GM19193 (cell line): ENCODE data around the gene SEC14L2.

Experiments used
- POLR2A ChIP-seq: IDR thresholded peaks from 4 replicates; pipeline ENCODE4 v1.6.1; 2011; ENCODE audit not compliant: insufficient read depth, insufficient read length; ENCODE audit errors: extremely low read depth

Gene SEC14L2

GRCh38 chr22:30371321-30371720 is 25.5 kb upstream of the SEC14L2 start:
- no peak for TF ChIP-seq POLR2A

- no peak for TF ChIP-seq POLR2A
These were observed 24.8 kb upstream of the SEC14L2 start for GRCh38 chr22:30371981-30372380.

- no peak for TF ChIP-seq POLR2A
These were observed 23.9 kb upstream of the SEC14L2 start for GRCh38 chr22:30372915-30373314.

GRCh38 chr22:30373331-30374325 is 23.2 kb upstream of the SEC14L2 start:
- TF ChIP-seq POLR2A = no peak

GRCh38 chr22:30375312-30375849 is 21.4 kb upstream of the SEC14L2 start:
- no peak for TF ChIP-seq POLR2A

GRCh38 chr22:30380011-30380410 is 16.8 kb upstream of the SEC14L2 start:
- TF ChIP-seq POLR2A = no peak

GRCh38 chr22:30381264-30381663 is 15.6 kb upstream of the SEC14L2 start:
- no peak for TF ChIP-seq POLR2A

GRCh38 chr22:30382340-30382739 is 14.5 kb upstream of the SEC14L2 start:
- TF ChIP-seq POLR2A = no peak

GRCh38 chr22:30383061-30383460 is 13.8 kb upstream of the SEC14L2 start:
- TF ChIP-seq POLR2A = no peak

GRCh38 chr22:30385942-30386341 is 10.9 kb upstream of the SEC14L2 start:
- TF ChIP-seq POLR2A = no peak

GRCh38 chr22:30386608-30386959 is 10.2 kb upstream of the SEC14L2 start:
- no peak for TF ChIP-seq POLR2A

- TF ChIP-seq POLR2A = peak; percentile 28
These were observed 9.6 kb upstream of the SEC14L2 start, which contains the start of gene RNF215 for GRCh38 chr22:30386960-30387827. Gene RNF215 (minus strand): TSS chr22:30387411. CDS start chr22:30387313, 98 bp downstream.

- TF ChIP-seq POLR2A = no peak
These were observed 5.7 kb upstream of the SEC14L2 start for GRCh38 chr22:30390974-30391691.

GRCh38 chr22:30392661-30393321 is 4.0 kb upstream of the SEC14L2 start:
- TF ChIP-seq POLR2A = no peak

- TF ChIP-seq POLR2A = no peak
These were observed 3.5 kb upstream of the SEC14L2 start for GRCh38 chr22:30393322-30393680.

- no peak for TF ChIP-seq POLR2A
These were observed 2.9 kb upstream of the SEC14L2 start for GRCh38 chr22:30393885-30394284.
